IPS-15b (cell line): ENCODE results near the gene LRRC3B.
"Not testable (repeated sequence)": the region's sequence is repeated elsewhere in the genome, so short reads cannot be mapped to it uniquely, and the experiment has no call there.

Source experiments
- H3K27me3 ChIP-seq: one replicate; pipeline ENCODE4 v1.6.1; 2013; ENCODE audit warnings: low read length; ENCODE audit not compliant: control insufficient read depth, insufficient read depth
- H3K36me3 ChIP-seq: one replicate; pipeline ENCODE4 v1.6.1; 2013; ENCODE audit warnings: low read length; ENCODE audit not compliant: control insufficient read depth, insufficient read depth
- H3K4me1 ChIP-seq: one replicate; pipeline ENCODE4 v1.6.1; 2013; ENCODE audit warnings: mild to moderate bottlenecking, low read length; ENCODE audit not compliant: control insufficient read depth, insufficient read depth
- H3K4me3 ChIP-seq: one replicate; pipeline ENCODE4 v1.5.1; 2013; ENCODE audit warnings: low read depth, low read length
- H3K9ac ChIP-seq: one replicate; pipeline ENCODE4 v1.6.1; 2013; ENCODE audit warnings: low read depth, mild to moderate bottlenecking, low read length
- H3K9me3 ChIP-seq: one replicate; pipeline ENCODE4 v1.6.1; 2013; ENCODE audit warnings: mild to moderate bottlenecking, low read length; ENCODE audit not compliant: control insufficient read depth, insufficient read depth

LRRC3B gene, protein sequence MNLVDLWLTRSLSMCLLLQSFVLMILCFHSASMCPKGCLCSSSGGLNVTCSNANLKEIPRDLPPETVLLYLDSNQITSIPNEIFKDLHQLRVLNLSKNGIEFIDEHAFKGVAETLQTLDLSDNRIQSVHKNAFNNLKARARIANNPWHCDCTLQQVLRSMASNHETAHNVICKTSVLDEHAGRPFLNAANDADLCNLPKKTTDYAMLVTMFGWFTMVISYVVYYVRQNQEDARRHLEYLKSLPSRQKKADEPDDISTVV

DNA sequence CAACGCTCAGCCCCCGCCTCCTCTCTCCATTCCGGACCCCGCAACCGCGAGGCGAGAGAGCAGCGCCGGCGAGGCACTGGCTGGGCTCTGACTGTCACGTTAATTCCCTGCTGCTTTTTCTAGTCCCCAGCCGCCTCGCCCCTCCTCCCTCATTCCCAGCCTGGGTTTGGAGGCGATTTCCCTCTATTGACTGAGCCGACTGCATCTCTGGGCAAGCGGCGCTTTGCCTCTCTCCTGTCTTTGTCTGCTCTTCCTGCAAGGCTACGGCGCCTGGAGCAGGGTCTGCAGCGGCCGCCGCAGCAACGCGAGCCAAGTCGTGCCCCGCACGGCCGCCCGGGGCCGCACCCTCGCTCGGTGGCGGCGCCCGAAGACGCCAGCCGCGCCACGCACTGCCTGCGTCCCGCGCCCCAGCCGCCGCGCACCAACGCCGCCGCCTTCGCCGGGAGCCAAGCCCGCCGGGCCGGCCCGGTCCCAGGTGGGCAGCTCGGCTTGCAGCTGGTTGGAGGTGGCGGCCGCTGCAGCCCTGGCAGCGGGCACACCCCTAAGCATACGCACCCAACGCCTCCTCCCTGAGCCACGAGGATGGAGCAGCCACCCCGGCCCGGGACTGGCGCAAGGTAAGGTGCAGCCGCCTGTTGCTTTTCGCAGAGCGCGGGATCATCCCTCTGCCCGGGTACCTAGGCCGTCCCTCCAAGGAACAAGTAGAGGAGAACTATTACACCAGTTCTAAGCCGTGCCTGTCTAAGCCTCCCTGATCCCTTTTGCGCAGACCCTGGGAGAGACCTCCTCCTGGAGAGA lies at the start of gene LRRC3B:
Gene LRRC3B (plus strand): TSS at position 152 of the 798 bp plus-strand sequence. CDS start 86,901 bp downstream, outside the sequence.
- peak within 1 kb of the TSS; percentile 37 for H3K9ac ChIP-seq
- H3K9me3 ChIP-seq: no peaks in the 10 kb centered on the region
- H3K27me3 ChIP-seq: peaks cover 78% of the 10 kb centered on the region
- peak within 1 kb of the TSS; percentile 93 for H3K4me3 ChIP-seq
- peaks cover 2% of the 10 kb centered on the region for H3K4me1 ChIP-seq
- no peaks in the 10 kb centered on the region for H3K36me3 ChIP-seq

DNA sequence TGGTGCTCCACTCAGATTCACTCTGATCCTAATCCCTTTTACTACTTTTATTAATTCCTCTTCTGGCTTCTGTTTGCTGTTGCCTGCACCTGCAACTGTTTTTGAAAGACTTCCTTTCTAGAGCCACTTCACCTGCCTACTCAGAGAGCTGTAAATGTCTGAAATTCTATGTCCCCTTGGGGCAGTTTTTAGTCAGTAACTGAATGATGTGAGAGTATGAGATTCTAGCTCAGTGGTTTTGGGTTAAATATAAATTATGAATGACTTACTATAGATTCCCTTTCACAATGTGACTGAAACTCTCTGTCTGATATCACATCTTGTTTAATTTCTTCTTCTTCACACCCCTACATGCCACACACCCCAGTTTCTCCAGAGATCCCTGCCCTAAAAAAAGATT lies 47.8 kb upstream of the LRRC3B start:
- Histone ChIP-seq H3K9me3 (no peaks in the 10 kb centered on the region), H3K4me3 (no peak overlapping the region), H3K4me1 (no peaks in the 10 kb centered on the region), H3K9ac (no peak overlapping the region), H3K36me3 (no peaks in the 10 kb centered on the region), H3K27me3 (no peaks in the 10 kb centered on the region)

GRCh38 chr3:26579116-26579515 lies 43.5 kb upstream of the LRRC3B start:
- H3K9me3 ChIP-seq: no peaks in the 10 kb centered on the region
- H3K9ac ChIP-seq: no peak overlapping the region
- H3K36me3 ChIP-seq: no peaks in the 10 kb centered on the region
- no peaks in the 10 kb centered on the region for H3K4me1 ChIP-seq
- H3K27me3 ChIP-seq: no peaks in the 10 kb centered on the region
- H3K4me3 ChIP-seq: no peak overlapping the region

DNA sequence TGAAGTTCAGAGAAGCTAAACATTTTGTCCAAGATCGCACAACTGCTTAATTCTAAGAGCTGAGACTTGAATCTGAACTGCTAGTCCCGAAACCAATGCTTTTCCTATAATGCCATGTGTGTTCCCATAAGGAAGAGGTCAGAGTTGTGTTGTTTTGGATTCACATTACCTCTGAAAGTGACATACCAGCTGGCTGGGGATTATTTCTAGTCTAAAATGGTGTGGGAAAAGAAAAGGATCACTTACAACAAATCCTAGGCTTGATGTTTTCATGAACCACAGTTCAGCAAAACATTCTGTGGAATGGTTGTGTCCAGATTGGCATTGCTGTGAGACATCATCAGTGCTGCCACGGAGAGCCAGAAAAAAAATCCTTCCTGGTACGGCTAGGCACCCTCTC lies 35.0 kb upstream of the LRRC3B start:
- Histone ChIP-seq H3K9ac (no peak overlapping the region), H3K4me1 (no peaks in the 10 kb centered on the region), H3K36me3 (no peaks in the 10 kb centered on the region), H3K4me3 (no peak overlapping the region), H3K9me3 (no peaks in the 10 kb centered on the region), H3K27me3 (no peaks in the 10 kb centered on the region)

GRCh38 chr3:26588931-26589330 lies 33.6 kb upstream of the LRRC3B start:
- Histone ChIP-seq H3K36me3 (no peaks in the 10 kb centered on the region), H3K9me3 (no peaks in the 10 kb centered on the region), H3K9ac (no peak overlapping the region), H3K4me1 (no peaks in the 10 kb centered on the region), H3K27me3 (no peaks in the 10 kb centered on the region), H3K4me3 (no peak overlapping the region)

GRCh38 chr3:26589678-26590077 lies 32.9 kb upstream of the LRRC3B start:
- H3K9me3 ChIP-seq: no peaks in the 10 kb centered on the region
- no peaks in the 10 kb centered on the region for H3K4me1 ChIP-seq
- no peaks in the 10 kb centered on the region for H3K36me3 ChIP-seq
- no peaks in the 10 kb centered on the region for H3K27me3 ChIP-seq
- H3K4me3 ChIP-seq: no peak overlapping the region
- H3K9ac ChIP-seq: no peak overlapping the region

GRCh38 chr3:26590919-26591484 lies 31.6 kb upstream of the LRRC3B start:
- Histone ChIP-seq H3K36me3 (no peaks in the 10 kb centered on the region), H3K4me1 (no peaks in the 10 kb centered on the region), H3K27me3 (no peaks in the 10 kb centered on the region), H3K9me3 (no peaks in the 10 kb centered on the region), H3K9ac (no peak overlapping the region), H3K4me3 (no peak overlapping the region)

- Histone ChIP-seq H3K9me3 (no peaks in the 10 kb centered on the region), H3K4me1 (no peaks in the 10 kb centered on the region), H3K9ac (no peak overlapping the region), H3K36me3 (no peaks in the 10 kb centered on the region), H3K27me3 (no peaks in the 10 kb centered on the region), H3K4me3 (no peak overlapping the region)
These were observed 30.6 kb upstream of the LRRC3B start for GRCh38 chr3:26591926-26592325.

DNA sequence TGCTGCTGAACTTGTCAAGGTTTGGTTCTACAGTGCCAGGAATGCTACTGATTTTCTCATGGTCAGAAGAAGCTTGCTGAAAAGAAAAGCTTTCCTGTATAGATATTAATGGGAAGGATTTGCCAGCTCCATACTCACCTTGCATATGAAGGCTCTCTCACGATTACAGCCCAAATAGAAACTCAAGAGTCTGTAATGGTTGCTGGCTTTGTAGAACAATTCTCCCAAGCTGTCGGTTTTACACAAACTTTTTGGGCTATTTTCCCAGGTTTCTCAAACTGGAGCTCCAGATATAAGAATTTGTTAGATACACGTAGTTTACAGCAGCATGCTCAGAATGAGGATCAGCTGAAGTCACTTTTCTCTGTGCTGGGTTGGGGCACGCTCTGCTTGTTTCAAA lies 30.1 kb upstream of the LRRC3B start:
- H3K4me1 ChIP-seq: no peaks in the 10 kb centered on the region

GRCh38 chr3:26596335-26596734 lies 26.2 kb upstream of the LRRC3B start:
- Histone ChIP-seq H3K4me1 (no peaks in the 10 kb centered on the region), H3K27me3 (no peaks in the 10 kb centered on the region), H3K4me3 (no peak overlapping the region), H3K9ac (no peak overlapping the region), H3K9me3 (no peaks in the 10 kb centered on the region), H3K36me3 (no peaks in the 10 kb centered on the region)

More for the DNA sequence above, 30.1 kb upstream of the LRRC3B start:
- no peak overlapping the region for H3K9ac ChIP-seq
- no peak overlapping the region for H3K4me3 ChIP-seq
- H3K27me3 ChIP-seq: no peaks in the 10 kb centered on the region
- H3K9me3 ChIP-seq: no peaks in the 10 kb centered on the region
- H3K36me3 ChIP-seq: no peaks in the 10 kb centered on the region

GRCh38 chr3:26603311-26603710 lies 19.3 kb upstream of the LRRC3B start:
- H3K36me3 ChIP-seq, H3K4me3 ChIP-seq, H3K9me3 ChIP-seq, H3K27me3 ChIP-seq, H3K9ac ChIP-seq, H3K4me1 ChIP-seq: not testable (repeated sequence)

DNA sequence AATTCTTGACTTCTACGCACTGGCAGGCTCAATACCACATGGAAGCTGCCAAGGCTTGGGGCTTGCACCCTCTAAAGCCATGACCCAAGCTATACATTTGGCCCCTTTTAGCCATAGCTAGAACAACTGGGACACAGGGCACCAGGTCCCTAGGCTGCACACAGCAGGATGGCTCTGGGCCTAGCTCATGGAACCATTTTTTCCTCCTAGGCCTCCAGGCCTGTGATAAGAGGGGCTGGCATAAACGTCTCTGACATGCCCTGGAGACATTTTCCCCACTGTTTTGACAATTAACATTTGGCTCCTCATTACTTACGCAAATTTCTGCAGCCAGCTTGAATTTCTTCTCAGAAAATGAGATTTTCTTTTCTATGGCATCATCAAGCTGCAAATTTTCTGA lies 18.8 kb upstream of the LRRC3B start:
- not testable (repeated sequence) for H3K4me3 ChIP-seq, H3K27me3 ChIP-seq, H3K9ac ChIP-seq, H3K4me1 ChIP-seq, H3K36me3 ChIP-seq, H3K9me3 ChIP-seq
